OCI-LY7 (cell line): ENCODE data around the gene C10orf53.

Source experiments
- EZH2phosphoT487 ChIP-seq: fragments of 200-600 bp; sonication (generic); IDR thresholded peaks from 2 replicates; pipeline ENCODE4 v1.6.1; 2018; ENCODE audit warnings: low read depth, borderline replicate concordance, mild to moderate bottlenecking, mixed run types, antibody characterized with exemption, low read length, moderate library complexity, mixed read lengths
- TF ChIP-seq, protein P1 (sequence below): fragments of 200-600 bp; sonication (generic); conservative IDR thresholded peaks from 2 replicates; pipeline ENCODE4 v1.5.1; 2014; ENCODE audit warnings: mild to moderate bottlenecking, antibody characterized with exemption, low read length, moderate library complexity, mixed read lengths

DNA sequence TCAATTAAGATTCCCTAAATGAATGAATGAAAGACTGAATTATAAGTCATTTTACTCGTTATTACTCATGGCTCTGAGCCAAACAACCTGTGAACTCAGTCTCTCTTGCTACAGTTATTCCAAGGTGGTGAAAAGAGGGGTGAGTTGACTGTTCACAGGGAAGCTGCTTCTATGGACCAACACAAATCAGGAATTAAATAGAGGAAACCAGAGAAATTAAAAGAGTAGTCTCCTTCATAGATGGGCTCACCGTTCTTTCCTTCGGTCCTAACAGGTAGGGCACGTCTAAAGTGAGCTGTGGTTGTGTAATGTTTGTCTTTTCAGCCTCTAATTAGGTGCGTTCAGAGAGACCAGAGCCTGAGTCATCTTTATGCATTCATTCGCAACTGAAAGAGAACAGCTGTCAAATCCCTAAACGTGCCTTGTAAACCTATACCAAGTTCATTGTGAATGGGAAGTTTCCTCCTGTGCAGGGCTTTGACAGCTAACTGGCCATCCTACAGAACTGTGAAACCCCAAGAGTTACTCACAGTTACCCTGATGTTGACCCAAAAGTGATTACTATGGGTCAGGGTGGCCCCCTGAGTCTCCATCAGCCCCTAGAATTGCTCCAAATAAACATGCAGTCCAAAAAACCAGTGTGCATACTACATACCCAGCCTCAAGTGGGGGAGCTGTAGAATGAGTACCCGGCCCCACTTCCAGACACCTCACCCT lies 18.2 kb upstream of the C10orf53 start:
- TF ChIP-seq, protein P1, sequence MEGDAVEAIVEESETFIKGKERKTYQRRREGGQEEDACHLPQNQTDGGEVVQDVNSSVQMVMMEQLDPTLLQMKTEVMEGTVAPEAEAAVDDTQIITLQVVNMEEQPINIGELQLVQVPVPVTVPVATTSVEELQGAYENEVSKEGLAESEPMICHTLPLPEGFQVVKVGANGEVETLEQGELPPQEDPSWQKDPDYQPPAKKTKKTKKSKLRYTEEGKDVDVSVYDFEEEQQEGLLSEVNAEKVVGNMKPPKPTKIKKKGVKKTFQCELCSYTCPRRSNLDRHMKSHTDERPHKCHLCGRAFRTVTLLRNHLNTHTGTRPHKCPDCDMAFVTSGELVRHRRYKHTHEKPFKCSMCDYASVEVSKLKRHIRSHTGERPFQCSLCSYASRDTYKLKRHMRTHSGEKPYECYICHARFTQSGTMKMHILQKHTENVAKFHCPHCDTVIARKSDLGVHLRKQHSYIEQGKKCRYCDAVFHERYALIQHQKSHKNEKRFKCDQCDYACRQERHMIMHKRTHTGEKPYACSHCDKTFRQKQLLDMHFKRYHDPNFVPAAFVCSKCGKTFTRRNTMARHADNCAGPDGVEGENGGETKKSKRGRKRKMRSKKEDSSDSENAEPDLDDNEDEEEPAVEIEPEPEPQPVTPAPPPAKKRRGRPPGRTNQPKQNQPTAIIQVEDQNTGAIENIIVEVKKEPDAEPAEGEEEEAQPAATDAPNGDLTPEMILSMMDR = no peak
- TF ChIP-seq EZH2phosphoT487 = no peak
